Measurements from ENCODE around the gene NDUFAF8. TPM values are rescaled to one million over a fixed set of nuclear protein-coding genes. Genes with fewer than 3 reads are reported as not detected.

The NDUFAF8 gene
- total and polyA plus RNA-seq, 2 donors (not counting 1 experiment from before 2014, with no cell fraction given): 41.7 to 42.6 TPM

Other genes starting within 250 kb of the NDUFAF8 start
- 43.0 and 46.2 TPM in 2 replicates for gene CHMP6, start 247.5 kb upstream of the NDUFAF8 start, total RNA-seq
- 13.3 and 21.2 TPM in 2 replicates for gene CHMP6, start 247.5 kb upstream of the NDUFAF8 start, polyA plus RNA-seq
- gene BAIAP2, start 204.2 kb upstream of the NDUFAF8 start, total RNA-seq: 11.2 and 12.0 TPM in 2 replicates
- gene BAIAP2, start 204.2 kb upstream of the NDUFAF8 start, polyA plus RNA-seq: 1.3 and 2.0 TPM in 2 replicates
- gene PVALEF, start 73.8 kb upstream of the NDUFAF8 start, total RNA-seq: not detected in 2 replicates
- gene PVALEF, start 73.8 kb upstream of the NDUFAF8 start, polyA plus RNA-seq: not detected in 2 replicates
- gene AATK, start 73.1 kb upstream of the NDUFAF8 start, total RNA-seq: 0.70 and 1.7 TPM in 2 replicates
- 0.21 and 0.79 TPM in 2 replicates for gene AATK, start 73.1 kb upstream of the NDUFAF8 start, polyA plus RNA-seq
- gene CEP131, start 16.4 kb upstream of the NDUFAF8 start, total RNA-seq: 18.8 and 19.3 TPM in 2 replicates
- gene CEP131, start 16.4 kb upstream of the NDUFAF8 start, polyA plus RNA-seq: 25.5 and 35.0 TPM in 2 replicates
- 177 and 180 TPM in 2 replicates for gene TEPSIN, start 263 bp upstream of the NDUFAF8 start, total RNA-seq
- gene TEPSIN, start 263 bp upstream of the NDUFAF8 start, polyA plus RNA-seq: 246 and 273 TPM in 2 replicates
- gene SLC38A10, start 56.0 kb downstream of the NDUFAF8 start, total RNA-seq: 104 and 116 TPM in 2 replicates
- gene SLC38A10, start 56.0 kb downstream of the NDUFAF8 start, polyA plus RNA-seq: 69.0 and 76.1 TPM in 2 replicates
- 0.12 and 0.44 TPM in 2 replicates for gene BAHCC1, start 156.1 kb downstream of the NDUFAF8 start, total RNA-seq
- gene BAHCC1, start 156.1 kb downstream of the NDUFAF8 start, polyA plus RNA-seq: 0.48 and 1.3 TPM in 2 replicates

Measured in B cell (primary cell).